ENCODE measurements around the gene ERVV-1.
"Not testable (repeated sequence)": the region's sequence is repeated elsewhere in the genome, so short reads cannot be mapped to it uniquely, and the experiment has no call there.

The ERVV-1 gene

GRCh38 chr19:53028306-53028705 is 14.6 kb downstream of the ERVV-1 start:
- DNase-seq = not testable (repeated sequence)

- DNase-seq = no peak
These were observed 20.3 kb downstream of the ERVV-1 start for GRCh38 chr19:53034054-53034453.

- no peak for DNase-seq
These were observed 21.4 kb downstream of the ERVV-1 start for GRCh38 chr19:53034948-53035675.

GRCh38 chr19:53037101-53038097 is 23.7 kb downstream of the ERVV-1 start:
- no peak for DNase-seq

- DNase-seq = no peak
These were observed 27.6 kb downstream of the ERVV-1 start for GRCh38 chr19:53041366-53041765.

- DNase-seq = no peak
These were observed 31.8 kb downstream of the ERVV-1 start for GRCh38 chr19:53045536-53045935.

- DNase-seq = no peak
These were observed 33.7 kb downstream of the ERVV-1 start for GRCh38 chr19:53047379-53047778.

- no peak for DNase-seq
These were observed 41.4 kb downstream of the ERVV-1 start for GRCh38 chr19:53055117-53055516.

- DNase-seq = no peak
These were observed 44.3 kb downstream of the ERVV-1 start for GRCh38 chr19:53057904-53058580.

Data from midbrain (tissue), 1 donor.